GM12872 (cell line): Measurements from ENCODE around the gene ZNF281.

ENCODE experiments used
- CTCF ChIP-seq: IDR thresholded peaks from 3 replicates; pipeline ENCODE4 v1.5.1; 2011; ENCODE audit warnings: low read depth, mild to moderate bottlenecking, low read length, moderate library complexity; ENCODE audit not compliant: insufficient read depth

Gene ZNF281

GRCh38 chr1:200400556-200400955 is 9.3 kb downstream of the ZNF281 start:
- no peak for TF ChIP-seq CTCF

GRCh38 chr1:200399860-200400259 is 10.0 kb downstream of the ZNF281 start:
- TF ChIP-seq CTCF, result no peak

- TF ChIP-seq CTCF, result no peak
These were observed 11.5 kb downstream of the ZNF281 start for GRCh38 chr1:200398373-200398772.

- no peak for TF ChIP-seq CTCF
These were observed 17.1 kb downstream of the ZNF281 start for GRCh38 chr1:200392625-200393185.

- TF ChIP-seq CTCF, result no peak
These were observed 18.1 kb downstream of the ZNF281 start for GRCh38 chr1:200391747-200392146.

- no peak for TF ChIP-seq CTCF
These were observed 21.0 kb downstream of the ZNF281 start for GRCh38 chr1:200388791-200389190.

- no peak for TF ChIP-seq CTCF
These were observed 23.4 kb downstream of the ZNF281 start for GRCh38 chr1:200386416-200386815.
